Measurements from ENCODE around the gene UBB. TPM values are rescaled to one million over a fixed set of nuclear protein-coding genes. Genes with fewer than 3 reads are reported as not detected.

Gene UBB
- total RNA-seq, 1 donor from 2014 or later, result 1,672 TPM

Other genes with a start within 250 kb of the UBB start
- gene NCOR1, start 165.6 kb upstream of the UBB start, total RNA-seq, result 62.5 TPM
- 6.3 TPM for gene PIGL, start 163.9 kb upstream of the UBB start, total RNA-seq
- gene CENPV, start 27.6 kb upstream of the UBB start, total RNA-seq, result 14.2 TPM
- gene TRPV2, start 34.5 kb downstream of the UBB start, total RNA-seq, result 8.1 TPM
- gene LRRC75A, start 111.1 kb downstream of the UBB start, total RNA-seq, result 0.47 TPM
- gene ZNF287, start 188.1 kb downstream of the UBB start, total RNA-seq, result 6.3 TPM

Data from left ventricle myocardium superior (tissue), 1 donor.